ENCODE measurements around the gene POP4.

POP4 gene

DNA sequence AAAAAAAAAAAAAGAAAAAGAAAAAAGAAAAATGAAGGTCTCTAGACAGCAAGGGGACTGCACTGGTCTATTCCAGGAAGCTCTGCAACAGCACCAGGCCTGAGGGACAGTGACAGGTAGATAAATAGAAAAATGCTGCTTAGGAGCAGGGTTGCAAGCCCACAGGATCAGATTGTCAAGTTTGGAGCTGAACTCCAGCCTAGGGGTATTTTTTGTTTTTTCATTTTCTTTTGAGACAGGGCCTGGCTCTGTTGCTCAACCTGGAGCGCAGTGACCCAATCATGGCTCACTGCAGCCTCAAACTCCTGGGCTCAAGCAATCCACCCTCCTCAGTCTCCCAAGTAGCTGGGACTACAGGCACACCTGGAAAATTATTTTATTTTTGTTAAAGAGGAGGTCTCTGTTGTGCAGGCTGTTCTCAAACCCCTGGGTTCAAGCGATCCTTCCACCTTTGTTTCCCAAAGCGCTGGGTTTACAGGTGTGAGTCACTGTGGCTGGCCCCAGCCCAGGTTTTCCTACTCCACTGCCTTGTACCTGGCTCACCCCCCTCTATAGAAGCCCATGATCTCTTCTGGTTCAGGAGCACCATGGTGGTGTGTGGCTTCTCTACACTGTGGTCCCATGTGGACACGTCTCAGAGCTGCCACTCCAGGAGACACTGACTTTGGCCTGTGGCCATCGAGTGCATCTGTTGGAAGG lies 23.9 kb downstream of the POP4 start:
- Histone ChIP-seq H3K4me1 (no peaks in the 10 kb centered on the region), H3K4me3 (ENCODE audit: low read depth, low read length) (no peak overlapping the region), H3K9me3 (no peaks in the 10 kb centered on the region), H3K36me3 (no peaks in the 10 kb centered on the region), H3K27me3 (no peaks in the 10 kb centered on the region; the same call in 1 of the 2 replicates)
- TF ChIP-seq, protein P1, sequence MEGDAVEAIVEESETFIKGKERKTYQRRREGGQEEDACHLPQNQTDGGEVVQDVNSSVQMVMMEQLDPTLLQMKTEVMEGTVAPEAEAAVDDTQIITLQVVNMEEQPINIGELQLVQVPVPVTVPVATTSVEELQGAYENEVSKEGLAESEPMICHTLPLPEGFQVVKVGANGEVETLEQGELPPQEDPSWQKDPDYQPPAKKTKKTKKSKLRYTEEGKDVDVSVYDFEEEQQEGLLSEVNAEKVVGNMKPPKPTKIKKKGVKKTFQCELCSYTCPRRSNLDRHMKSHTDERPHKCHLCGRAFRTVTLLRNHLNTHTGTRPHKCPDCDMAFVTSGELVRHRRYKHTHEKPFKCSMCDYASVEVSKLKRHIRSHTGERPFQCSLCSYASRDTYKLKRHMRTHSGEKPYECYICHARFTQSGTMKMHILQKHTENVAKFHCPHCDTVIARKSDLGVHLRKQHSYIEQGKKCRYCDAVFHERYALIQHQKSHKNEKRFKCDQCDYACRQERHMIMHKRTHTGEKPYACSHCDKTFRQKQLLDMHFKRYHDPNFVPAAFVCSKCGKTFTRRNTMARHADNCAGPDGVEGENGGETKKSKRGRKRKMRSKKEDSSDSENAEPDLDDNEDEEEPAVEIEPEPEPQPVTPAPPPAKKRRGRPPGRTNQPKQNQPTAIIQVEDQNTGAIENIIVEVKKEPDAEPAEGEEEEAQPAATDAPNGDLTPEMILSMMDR (IDR thresholded peaks at IDR 0.05; ENCODE audit: low read depth, low read length): no peak
- DNase-seq: no peak

DNA sequence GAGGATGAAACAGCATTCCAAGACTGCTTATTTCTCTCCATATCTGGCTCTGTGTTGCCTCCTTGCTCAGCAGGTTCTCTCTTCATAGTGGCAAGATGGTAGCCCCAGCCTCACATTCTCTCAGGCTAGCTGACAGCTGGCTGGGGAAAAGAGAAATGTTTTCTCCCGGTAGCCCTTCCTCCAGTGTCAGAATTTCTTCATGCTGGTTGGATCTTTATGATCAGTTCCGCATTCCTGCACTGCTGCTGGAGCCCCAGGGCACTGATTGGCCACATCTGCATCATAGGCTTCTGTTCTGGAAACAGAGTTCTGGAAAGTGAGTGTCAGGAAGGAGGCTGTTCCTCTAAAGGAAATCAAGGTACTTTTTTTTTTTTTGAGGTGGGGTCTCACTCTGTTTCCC lies 24.6 kb downstream of the POP4 start:
- H3K9me3 ChIP-seq: no peaks in the 10 kb centered on the region
- DNase-seq: no peak
- H3K4me1 ChIP-seq: no peaks in the 10 kb centered on the region
- H3K36me3 ChIP-seq: no peaks in the 10 kb centered on the region
- H3K4me3 ChIP-seq (ENCODE audit: low read depth, low read length): no peak overlapping the region
- TF ChIP-seq, protein P1 (IDR thresholded peaks at IDR 0.05; ENCODE audit: low read depth, low read length): no peak
- H3K27me3 ChIP-seq: no peaks in the 10 kb centered on the region; the same call in 1 of the 2 replicates

DNA sequence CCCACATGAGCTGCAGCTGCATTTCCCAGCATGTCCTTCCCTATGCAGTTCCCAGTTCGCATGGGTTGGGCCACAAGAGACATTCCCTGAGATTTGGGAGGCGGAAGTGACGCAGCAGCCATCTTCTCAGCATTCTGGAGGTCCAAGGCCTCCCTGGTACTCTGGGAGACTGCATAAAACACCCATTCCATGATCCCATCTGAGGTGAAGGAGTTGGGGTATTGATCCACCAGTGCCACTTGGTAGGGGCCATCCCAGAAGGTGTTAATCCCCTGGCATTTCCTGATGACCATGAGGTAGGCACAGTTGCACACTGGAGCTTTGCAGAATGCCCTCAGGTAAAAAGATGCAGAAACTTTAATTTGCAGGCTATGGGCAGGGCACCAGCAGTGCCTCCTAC lies 25.4 kb downstream of the POP4 start:
- H3K36me3 ChIP-seq: no peaks in the 10 kb centered on the region
- H3K9me3 ChIP-seq: no peaks in the 10 kb centered on the region
- DNase-seq: no peak
- H3K27me3 ChIP-seq: no peaks in the 10 kb centered on the region; the same call in 1 of the 2 replicates
- H3K4me3 ChIP-seq (ENCODE audit: low read depth, low read length): no peak overlapping the region
- TF ChIP-seq, protein P1 (IDR thresholded peaks at IDR 0.05; ENCODE audit: low read depth, low read length): no peak
- no peaks in the 10 kb centered on the region for H3K4me1 ChIP-seq

DNA sequence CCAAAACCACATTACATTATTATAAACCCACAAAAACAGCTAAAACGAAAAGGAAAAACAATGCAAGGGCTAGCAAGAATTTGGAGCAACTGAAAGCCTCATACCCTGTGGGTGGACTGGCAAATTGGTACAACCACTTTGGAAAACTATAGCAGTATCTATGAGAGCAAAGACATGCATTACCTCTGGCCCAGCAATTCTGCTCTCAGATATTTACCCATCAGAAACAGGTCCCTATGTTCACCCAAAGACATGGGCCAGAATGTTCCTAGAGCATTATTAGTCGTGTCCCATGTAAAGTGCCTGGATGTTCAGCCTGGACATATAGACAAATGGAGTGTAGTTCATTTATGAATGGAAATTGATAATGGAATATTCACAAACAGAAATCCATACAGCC lies 27.9 kb downstream of the POP4 start:
- DNase-seq: no peak
- Histone ChIP-seq H3K4me3 (ENCODE audit: low read depth, low read length) (no peak overlapping the region), H3K9me3 (no peaks in the 10 kb centered on the region), H3K27me3 (no peaks in the 10 kb centered on the region; the same call in 1 of the 2 replicates), H3K4me1 (no peaks in the 10 kb centered on the region), H3K36me3 (no peaks in the 10 kb centered on the region)
- TF ChIP-seq, protein P1 (IDR thresholded peaks at IDR 0.05; ENCODE audit: low read depth, low read length): no peak

DNA sequence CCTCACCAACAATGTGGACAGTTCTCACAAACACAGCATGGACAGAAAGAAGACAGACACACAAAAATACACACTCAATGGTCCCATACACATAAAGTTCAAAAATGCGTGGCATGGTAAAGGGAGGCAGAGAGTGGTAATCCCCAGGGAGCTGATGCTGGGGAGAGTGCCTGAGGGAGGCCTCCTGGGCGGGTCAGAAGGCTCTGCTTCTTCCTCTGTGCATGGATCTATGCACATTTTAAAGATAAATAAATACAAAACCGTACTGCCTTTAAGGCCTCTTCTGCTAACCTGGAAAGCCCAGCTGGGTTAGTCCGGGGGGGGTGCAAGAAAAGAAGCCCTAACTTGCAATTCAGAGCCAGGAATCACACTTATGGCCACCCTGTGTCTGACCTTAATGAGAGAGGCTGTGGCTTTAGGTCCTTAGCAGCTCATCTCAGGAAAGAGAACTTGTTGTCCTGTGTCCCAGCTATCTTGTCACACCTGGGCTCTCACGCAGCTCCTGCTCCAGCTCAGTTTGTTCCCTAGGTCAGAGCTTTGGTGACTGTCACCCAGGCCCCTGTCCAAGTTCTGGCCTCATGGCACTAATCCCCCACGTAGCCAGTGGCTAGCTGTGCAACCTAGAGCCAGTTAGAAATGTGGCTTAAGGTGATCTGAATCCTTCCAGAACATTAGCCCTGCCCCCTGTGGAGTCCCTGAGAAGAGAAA lies 28.5 kb downstream of the POP4 start:
- H3K27me3 ChIP-seq: no peaks in the 10 kb centered on the region; the same call in 1 of the 2 replicates
- H3K4me1 ChIP-seq: no peaks in the 10 kb centered on the region

More for the DNA sequence above, 28.5 kb downstream of the POP4 start:
- Histone ChIP-seq H3K4me3 (ENCODE audit: low read depth, low read length) (no peak overlapping the region), H3K9me3 (no peaks in the 10 kb centered on the region), H3K36me3 (no peaks in the 10 kb centered on the region)
- TF ChIP-seq, protein P1 (IDR thresholded peaks at IDR 0.05; ENCODE audit: low read depth, low read length): no peak
- DNase-seq: no peak
